DND-41 (cell line): ENCODE measurements around the gene AXIN1.

ENCODE experiments used
- ATAC-seq: fragments of 200-7000 bp; cut with Tn5 transposase; 3 replicates; pipeline ENCODE4 v1.9.1; 2021; ENCODE audit warnings: low read depth; ENCODE audit not compliant: insufficient read depth
- DNase-seq: peaks from one replicate; pipeline ENCODE4 v3.0.0-alpha.2; 2020
- H2AFZ ChIP-seq: 2 replicates; pipeline ENCODE4 v1.6.0; 2012; ENCODE audit warnings: low read depth, low read length
- H3K27ac ChIP-seq: 2 replicates; pipeline ENCODE4 v1.5.1; 2012; ENCODE audit warnings: low read length, inconsistent platforms
- H3K27me3 ChIP-seq: fragments of 200-600 bp; sonication (generic); 2 replicates; pipeline ENCODE4 v1.6.0; 2012; ENCODE audit warnings: low read length, mild to moderate bottlenecking, inconsistent platforms; ENCODE audit not compliant: insufficient read depth, poor library complexity
- H3K36me3 ChIP-seq: 2 replicates; pipeline ENCODE4 v1.5.1; 2012; ENCODE audit warnings: low read length, inconsistent platforms; ENCODE audit not compliant: insufficient read depth
- H3K4me1 ChIP-seq: 2 replicates; pipeline ENCODE4 v1.5.1; 2012; ENCODE audit warnings: mild to moderate bottlenecking, low read length; ENCODE audit not compliant: insufficient read depth
- H3K4me2 ChIP-seq: 2 replicates; pipeline ENCODE4 v1.6.0; 2012; ENCODE audit warnings: mild to moderate bottlenecking, moderate library complexity, low read length, inconsistent platforms; ENCODE audit not compliant: insufficient read depth
- H3K4me3 ChIP-seq, 2 experiments: fragments of 200-600 bp in 1 of 2; shearing (Covaris generic) in 1 of 2; 2 replicates each; pipeline ENCODE4 v1.5.1; 2012 to 2016; ENCODE audit warnings: inconsistent platforms in 2 of 2, low read length in 2 of 2, mild to moderate bottlenecking in 2 of 2, low read depth in 1 of 2, moderate library complexity in 1 of 2
- H3K79me2 ChIP-seq: 2 replicates; pipeline ENCODE4 v1.6.0; 2012; ENCODE audit warnings: low read length, inconsistent platforms; ENCODE audit not compliant: insufficient read depth
- H3K9ac ChIP-seq: 2 replicates; pipeline ENCODE4 v1.6.0; 2012; ENCODE audit warnings: low read depth, mild to moderate bottlenecking, inconsistent platforms, low read length, moderate library complexity
- H3K9me3 ChIP-seq: 2 replicates; pipeline ENCODE4 v1.5.1; 2012; ENCODE audit warnings: low read length, moderate library complexity, mild to moderate bottlenecking, inconsistent platforms; ENCODE audit not compliant: insufficient read depth, severe bottlenecking
- H4K20me1 ChIP-seq: 2 replicates; pipeline ENCODE4 v1.6.0; 2012; ENCODE audit warnings: low read length; ENCODE audit not compliant: insufficient read depth
- EZH2 ChIP-seq: IDR thresholded peaks from 3 replicates; pipeline ENCODE4 v1.6.1; 2012; ENCODE audit warnings: borderline replicate concordance, low read depth, mild to moderate bottlenecking, moderate library complexity, low read length, inconsistent platforms; ENCODE audit not compliant: severe bottlenecking
- TF ChIP-seq, protein P1 (sequence below): IDR thresholded peaks from 2 replicates; pipeline ENCODE4 v1.5.1; 2012; ENCODE audit warnings: borderline replicate concordance, low read length, moderate library complexity, mild to moderate bottlenecking; ENCODE audit not compliant: poor library complexity, severe bottlenecking; ENCODE audit errors: extremely low read depth

The AXIN1 gene

GRCh38 chr16:242281-242680 lies 110.2 kb downstream of the AXIN1 start:
- no peak for TF ChIP-seq EZH2
- TF ChIP-seq, protein P1, sequence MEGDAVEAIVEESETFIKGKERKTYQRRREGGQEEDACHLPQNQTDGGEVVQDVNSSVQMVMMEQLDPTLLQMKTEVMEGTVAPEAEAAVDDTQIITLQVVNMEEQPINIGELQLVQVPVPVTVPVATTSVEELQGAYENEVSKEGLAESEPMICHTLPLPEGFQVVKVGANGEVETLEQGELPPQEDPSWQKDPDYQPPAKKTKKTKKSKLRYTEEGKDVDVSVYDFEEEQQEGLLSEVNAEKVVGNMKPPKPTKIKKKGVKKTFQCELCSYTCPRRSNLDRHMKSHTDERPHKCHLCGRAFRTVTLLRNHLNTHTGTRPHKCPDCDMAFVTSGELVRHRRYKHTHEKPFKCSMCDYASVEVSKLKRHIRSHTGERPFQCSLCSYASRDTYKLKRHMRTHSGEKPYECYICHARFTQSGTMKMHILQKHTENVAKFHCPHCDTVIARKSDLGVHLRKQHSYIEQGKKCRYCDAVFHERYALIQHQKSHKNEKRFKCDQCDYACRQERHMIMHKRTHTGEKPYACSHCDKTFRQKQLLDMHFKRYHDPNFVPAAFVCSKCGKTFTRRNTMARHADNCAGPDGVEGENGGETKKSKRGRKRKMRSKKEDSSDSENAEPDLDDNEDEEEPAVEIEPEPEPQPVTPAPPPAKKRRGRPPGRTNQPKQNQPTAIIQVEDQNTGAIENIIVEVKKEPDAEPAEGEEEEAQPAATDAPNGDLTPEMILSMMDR = no peak
- no peak overlapping the region for H3K27ac ChIP-seq
- no peak overlapping the region for H3K4me2 ChIP-seq
- H2AFZ ChIP-seq = no peak overlapping the region
- no peaks in the 10 kb centered on the region for H3K36me3 ChIP-seq
- peaks cover 2% of the 10 kb centered on the region; the same call in 1 of the 2 replicates for H4K20me1 ChIP-seq
- no peaks in the 10 kb centered on the region for H3K27me3 ChIP-seq
- ATAC-seq = no peak
- no peak for DNase-seq
- no peak overlapping the region for H3K4me3 ChIP-seq
- H3K4me1 ChIP-seq = no peaks in the 10 kb centered on the region
- no peaks in the 10 kb centered on the region for H3K9me3 ChIP-seq
- no peak overlapping the region for H3K9ac ChIP-seq
- peaks cover 30% of the 10 kb centered on the region for H3K79me2 ChIP-seq

- no peak overlapping the region for H2AFZ ChIP-seq
- ATAC-seq (no peak), DNase-seq (no peak)
- no peaks in the 10 kb centered on the region for H3K27me3 ChIP-seq
- H3K4me1 ChIP-seq = peaks cover 5% of the 10 kb centered on the region
- H3K9ac ChIP-seq = no peak overlapping the region
- H3K27ac ChIP-seq = no peak overlapping the region
- no peak overlapping the region for H3K4me3 ChIP-seq
- peaks cover 2% of the 10 kb centered on the region; the same call in 1 of the 2 replicates for H4K20me1 ChIP-seq
- TF ChIP-seq, protein P1 = no peak
- no peak for TF ChIP-seq EZH2
- no peaks in the 10 kb centered on the region for H3K36me3 ChIP-seq
- H3K4me2 ChIP-seq = no peak overlapping the region
- peaks cover 33% of the 10 kb centered on the region for H3K79me2 ChIP-seq
- H3K9me3 ChIP-seq = no peaks in the 10 kb centered on the region
These were observed 112.0 kb downstream of the AXIN1 start for GRCh38 chr16:240559-240958.

DNA sequence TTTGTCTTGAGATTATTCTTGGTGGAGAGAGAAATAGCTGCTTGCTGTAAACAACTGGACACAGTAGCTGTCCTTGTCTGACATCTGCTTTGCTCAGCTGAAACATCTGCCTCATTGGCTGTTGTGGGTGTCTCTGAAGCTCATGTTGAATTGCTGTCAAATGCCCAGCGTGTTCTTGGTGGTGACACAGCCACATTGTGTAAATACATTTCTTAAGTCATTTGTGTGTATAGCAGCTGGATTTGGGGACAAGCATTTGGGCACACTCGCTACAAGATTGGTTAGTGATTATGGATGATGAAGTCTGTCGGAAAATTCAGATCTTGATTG lies 112.6 kb downstream of the AXIN1 start:
- peaks cover 7% of the 10 kb centered on the region; the same call in 1 of the 2 replicates for H4K20me1 ChIP-seq
- DNase-seq = no peak
- no peaks in the 10 kb centered on the region for H3K27me3 ChIP-seq
- H3K4me3 ChIP-seq = no peak overlapping the region
- H3K9ac ChIP-seq = no peak overlapping the region
- no peaks in the 10 kb centered on the region for H3K36me3 ChIP-seq
- H3K4me2 ChIP-seq = no peak overlapping the region
- peaks cover 9% of the 10 kb centered on the region for H3K4me1 ChIP-seq
- H3K9me3 ChIP-seq = no peaks in the 10 kb centered on the region
- no peak for ATAC-seq
- no peak overlapping the region for H3K27ac ChIP-seq
- no peak overlapping the region for H2AFZ ChIP-seq
- TF ChIP-seq, protein P1 = no peak
- H3K79me2 ChIP-seq = peaks cover 39% of the 10 kb centered on the region
